LNCAP (cell line): ENCODE measurements around the gene GTPBP10.

Experiments
- TF ChIP-seq, protein P1 (sequence below): fragments of 450-650 bp; IDR thresholded peaks from 2 replicates; pipeline ENCODE4 v1.5.1; 2017; ENCODE audit warnings: mild to moderate bottlenecking

The GTPBP10 gene

DNA sequence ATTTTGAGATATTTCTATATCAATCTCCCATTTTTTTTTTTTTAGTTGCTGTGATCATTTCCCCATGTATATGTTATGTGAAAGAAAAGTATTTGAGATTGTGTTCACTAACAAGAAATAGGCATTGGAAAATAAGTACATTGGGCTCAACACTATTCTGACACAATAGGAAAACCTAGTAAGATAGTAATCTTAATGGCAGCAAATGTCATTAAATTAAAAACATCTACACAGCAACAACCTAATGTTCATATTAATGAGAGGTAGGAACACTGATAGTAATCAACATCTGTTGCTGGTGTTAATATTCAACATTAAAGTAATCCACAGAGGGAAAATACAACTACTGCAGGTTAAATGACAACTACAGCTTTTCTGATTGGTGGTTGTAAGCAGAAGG, 1.5 kb upstream of the GTPBP10 start:
- TF ChIP-seq, protein P1, sequence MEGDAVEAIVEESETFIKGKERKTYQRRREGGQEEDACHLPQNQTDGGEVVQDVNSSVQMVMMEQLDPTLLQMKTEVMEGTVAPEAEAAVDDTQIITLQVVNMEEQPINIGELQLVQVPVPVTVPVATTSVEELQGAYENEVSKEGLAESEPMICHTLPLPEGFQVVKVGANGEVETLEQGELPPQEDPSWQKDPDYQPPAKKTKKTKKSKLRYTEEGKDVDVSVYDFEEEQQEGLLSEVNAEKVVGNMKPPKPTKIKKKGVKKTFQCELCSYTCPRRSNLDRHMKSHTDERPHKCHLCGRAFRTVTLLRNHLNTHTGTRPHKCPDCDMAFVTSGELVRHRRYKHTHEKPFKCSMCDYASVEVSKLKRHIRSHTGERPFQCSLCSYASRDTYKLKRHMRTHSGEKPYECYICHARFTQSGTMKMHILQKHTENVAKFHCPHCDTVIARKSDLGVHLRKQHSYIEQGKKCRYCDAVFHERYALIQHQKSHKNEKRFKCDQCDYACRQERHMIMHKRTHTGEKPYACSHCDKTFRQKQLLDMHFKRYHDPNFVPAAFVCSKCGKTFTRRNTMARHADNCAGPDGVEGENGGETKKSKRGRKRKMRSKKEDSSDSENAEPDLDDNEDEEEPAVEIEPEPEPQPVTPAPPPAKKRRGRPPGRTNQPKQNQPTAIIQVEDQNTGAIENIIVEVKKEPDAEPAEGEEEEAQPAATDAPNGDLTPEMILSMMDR: no peak

- TF ChIP-seq, protein P1: no peak
Measured at GRCh38 chr7:90345595-90346335, 751 bp upstream of the GTPBP10 start.

GRCh38 chr7:90347759-90348158, 1.2 kb downstream of the GTPBP10 start:
- TF ChIP-seq, protein P1: no peak

GRCh38 chr7:90349305-90349704, 2.8 kb downstream of the GTPBP10 start:
- TF ChIP-seq, protein P1: no peak

DNA sequence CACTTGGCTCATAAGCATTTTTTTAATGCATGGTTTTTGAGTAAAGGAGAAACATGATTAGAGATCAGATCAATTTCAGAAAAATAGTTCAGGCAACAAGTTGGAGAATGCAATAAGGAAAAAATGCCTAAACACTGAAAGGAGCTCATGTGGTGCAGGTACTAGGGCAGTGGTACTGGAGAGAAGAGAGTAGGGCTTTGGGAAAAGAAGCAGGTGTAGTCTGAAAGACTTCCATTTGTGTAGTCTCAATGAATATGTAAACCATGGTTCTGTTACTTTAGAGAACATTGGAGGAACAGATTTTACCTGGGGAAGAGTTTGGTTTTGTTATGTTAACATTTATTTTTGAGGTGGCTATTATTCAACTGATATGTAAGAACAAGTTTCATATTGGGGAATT, 5.5 kb downstream of the GTPBP10 start:
- TF ChIP-seq, protein P1: no peak

- TF ChIP-seq, protein P1: no peak
Measured at GRCh38 chr7:90383422-90383821, 36.9 kb downstream of the GTPBP10 start.

DNA sequence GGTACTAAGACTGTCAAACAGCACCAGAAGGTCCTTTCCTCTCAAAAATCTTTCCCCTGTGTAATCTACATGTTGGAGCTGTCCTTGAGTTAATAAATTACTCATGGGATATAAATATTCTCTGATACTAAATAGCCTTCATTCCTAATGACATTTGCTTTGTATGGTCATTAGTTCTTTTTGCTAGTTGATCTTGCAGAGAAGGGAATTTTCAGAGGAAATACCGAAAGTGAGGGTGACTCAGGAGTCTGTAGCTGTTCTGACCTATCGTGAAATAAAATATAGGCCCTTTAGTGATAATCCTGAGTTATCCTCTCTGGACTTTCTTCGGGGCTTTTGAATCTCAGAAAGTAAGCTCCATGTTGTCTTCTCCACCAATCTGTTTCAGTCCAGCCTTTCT, 37.3 kb downstream of the GTPBP10 start:
- TF ChIP-seq, protein P1: no peak

DNA sequence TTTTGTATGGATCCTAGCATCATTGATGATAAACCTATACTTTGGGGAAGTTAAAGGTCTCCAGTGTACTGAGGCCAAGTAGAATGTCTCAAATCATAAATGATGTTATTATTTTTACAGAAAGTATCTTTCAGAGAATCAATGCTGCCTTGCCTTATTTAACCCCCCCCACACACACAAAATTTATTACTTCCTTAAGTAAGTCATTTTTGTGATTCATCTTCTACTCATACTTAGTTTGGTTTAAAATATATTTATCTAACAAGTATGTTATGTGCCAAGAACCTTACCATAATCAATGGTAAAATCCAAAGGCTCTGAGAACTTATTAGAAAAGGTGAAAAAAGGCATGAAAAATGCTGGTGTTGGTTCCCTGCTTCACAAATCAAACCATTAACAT, 37.9 kb downstream of the GTPBP10 start:
- TF ChIP-seq, protein P1: no peak
